K562 (cell line): ENCODE data around the gene CNKSR1.

Experiments
- EP300 ChIP-seq: IDR thresholded peaks from 2 replicates; pipeline ENCODE4 v1.6.1; 2012; ENCODE audit warnings: low read length, improper control_type of control experiment
- TCF7L2 ChIP-seq: fragments of 150-350 bp; IDR thresholded peaks from 2 replicates; pipeline ENCODE4 v1.6.1; 2016; ENCODE audit warnings: low read depth, mild to moderate bottlenecking, low read length, moderate library complexity
- TF ChIP-seq, protein P1 (sequence below): fragments of 250-450 bp; sonication (Bioruptor Pico); IDR thresholded peaks from 2 replicates; pipeline ENCODE4 v1.6.1; 2021; ENCODE audit warnings: mild to moderate bottlenecking
- TF ChIP-seq, protein P2 (sequence below): sonication (generic); formaldehyde crosslinking; IDR thresholded peaks from 2 replicates; pipeline ENCODE4 v1.9.0; 2022; ENCODE audit warnings: mild to moderate bottlenecking, missing genetic modification reagents

DNA sequence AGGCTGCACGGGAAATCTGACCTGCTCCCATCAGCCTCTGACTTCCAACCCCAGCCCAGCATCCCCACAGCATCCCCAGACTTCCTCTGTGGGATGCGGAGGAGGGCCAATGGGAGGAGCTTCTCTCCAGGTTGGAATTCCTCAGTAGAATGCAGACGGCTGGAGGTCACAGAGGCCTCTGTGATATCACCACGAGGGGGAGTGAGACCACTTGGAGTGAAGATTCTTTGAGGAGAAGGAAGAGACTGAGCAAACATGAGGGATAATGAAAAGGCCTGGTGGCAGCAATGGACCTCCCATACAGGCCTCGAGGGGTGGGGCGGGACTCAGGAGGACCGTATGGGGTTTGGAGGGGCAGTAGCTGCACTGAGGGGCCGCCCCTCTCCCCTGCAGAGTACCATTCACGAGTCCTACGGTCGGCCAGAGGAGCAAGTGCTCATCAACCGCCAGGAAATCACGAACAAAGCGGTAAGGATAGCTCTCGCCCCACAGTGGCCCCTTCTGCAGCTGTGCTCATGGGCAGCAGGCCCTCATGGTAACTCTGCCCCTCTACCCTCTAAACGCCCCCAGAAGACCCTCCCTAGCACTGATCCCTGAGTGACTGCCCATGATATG is 13.2 kb downstream of the CNKSR1 start, which contains the start of gene CATSPER4:
- TF ChIP-seq TCF7L2 (no peak), EP300 (no peak)
- TF ChIP-seq, protein P1, sequence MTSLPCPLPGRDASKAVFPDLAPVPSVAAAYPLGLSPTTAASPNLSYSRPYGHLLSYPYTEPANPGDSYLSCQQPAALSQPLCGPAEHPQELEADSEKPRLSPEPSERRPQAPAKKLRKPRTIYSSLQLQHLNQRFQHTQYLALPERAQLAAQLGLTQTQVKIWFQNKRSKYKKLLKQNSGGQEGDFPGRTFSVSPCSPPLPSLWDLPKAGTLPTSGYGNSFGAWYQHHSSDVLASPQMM (CRISPR knock-in tag), result no peak
- TF ChIP-seq, protein P2, sequence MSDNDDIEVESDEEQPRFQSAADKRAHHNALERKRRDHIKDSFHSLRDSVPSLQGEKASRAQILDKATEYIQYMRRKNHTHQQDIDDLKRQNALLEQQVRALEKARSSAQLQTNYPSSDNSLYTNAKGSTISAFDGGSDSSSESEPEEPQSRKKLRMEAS (CRISPR knock-in tag), result no peak
